Activated gamma-delta T cell (primary cell): ENCODE measurements around the gene PEX3.
"Not testable (repeated sequence)": the region's sequence is repeated elsewhere in the genome, so short reads cannot be mapped to it uniquely, and the experiment has no call there.

Experiments
- DNase-seq: peaks from one replicate; lab custom pipeline; 2025; lab: John Stamatoyannopoulos, UW

Gene PEX3

GRCh38 chr6:143447865-143448264, 2.7 kb upstream of the PEX3 start:
- not testable (repeated sequence) for DNase-seq

- no peak for DNase-seq
Measured at GRCh38 chr6:143449082-143449713, 1.4 kb upstream of the PEX3 start.

- DNase-seq: no peak
Measured at GRCh38 chr6:143449714-143450452, 722 bp upstream of the PEX3 start.

- DNase-seq: no peak
Measured at GRCh38 chr6:143451531-143451930, 926 bp downstream of the PEX3 start.

- no peak for DNase-seq
Measured at GRCh38 chr6:143457563-143458359, 7.2 kb downstream of the PEX3 start.

GRCh38 chr6:143465546-143465945, 14.9 kb downstream of the PEX3 start:
- DNase-seq: no peak

GRCh38 chr6:143468026-143468425, 17.4 kb downstream of the PEX3 start:
- DNase-seq: no peak

- DNase-seq: not testable (repeated sequence)
Measured at GRCh38 chr6:143468823-143469222, 18.2 kb downstream of the PEX3 start.

- no peak for DNase-seq
Measured at GRCh38 chr6:143471822-143472221, 21.2 kb downstream of the PEX3 start.

DNA sequence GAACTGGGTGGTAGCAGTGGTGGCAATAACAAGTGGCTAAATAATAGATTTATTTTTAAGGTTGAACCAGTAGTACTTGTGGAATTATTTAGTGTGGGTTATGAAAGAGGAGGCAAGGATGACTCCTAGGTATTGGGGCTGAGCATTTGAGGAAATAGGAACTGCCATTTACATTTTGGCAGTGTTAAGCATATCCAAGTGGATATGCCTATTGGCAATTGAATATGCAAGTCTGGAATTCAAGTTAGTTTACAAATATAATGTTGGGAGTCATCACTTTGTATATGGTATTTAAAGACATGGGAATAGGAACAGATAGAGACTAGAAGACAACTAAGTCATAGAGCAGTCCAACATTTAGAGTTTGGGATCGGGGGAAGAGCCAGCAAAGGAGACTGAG, 25.9 kb downstream of the PEX3 start:
- no peak for DNase-seq

GRCh38 chr6:143478479-143479062, 28.0 kb downstream of the PEX3 start:
- no peak for DNase-seq

- no peak for DNase-seq
Measured at GRCh38 chr6:143482593-143482992, 32.0 kb downstream of the PEX3 start.

DNA sequence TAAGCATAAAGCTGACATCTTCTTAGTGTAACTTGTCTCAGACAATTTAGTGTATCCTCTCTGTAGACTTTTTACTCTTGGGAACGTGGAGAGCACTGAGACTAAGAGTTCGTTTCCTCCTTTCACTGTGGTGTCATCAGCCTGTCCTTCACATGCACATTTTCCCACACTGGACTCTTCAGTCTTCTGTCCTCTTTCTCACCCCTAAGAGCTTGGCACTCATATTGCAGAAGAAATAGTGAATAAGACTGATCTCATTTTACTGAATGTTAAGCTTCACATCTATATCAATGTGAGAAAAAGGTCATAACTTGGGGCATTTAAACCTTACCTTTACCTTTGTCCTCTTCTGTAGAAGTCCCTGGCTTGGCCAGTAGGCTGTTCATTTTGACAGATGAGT, 35.4 kb downstream of the PEX3 start:
- no peak for DNase-seq

- DNase-seq: no peak
Measured at GRCh38 chr6:143486752-143487151, 36.1 kb downstream of the PEX3 start.

GRCh38 chr6:143490244-143490643, 39.6 kb downstream of the PEX3 start:
- DNase-seq: no peak

- DNase-seq: no peak
Measured at GRCh38 chr6:143490775-143491174, 40.2 kb downstream of the PEX3 start.

DNA sequence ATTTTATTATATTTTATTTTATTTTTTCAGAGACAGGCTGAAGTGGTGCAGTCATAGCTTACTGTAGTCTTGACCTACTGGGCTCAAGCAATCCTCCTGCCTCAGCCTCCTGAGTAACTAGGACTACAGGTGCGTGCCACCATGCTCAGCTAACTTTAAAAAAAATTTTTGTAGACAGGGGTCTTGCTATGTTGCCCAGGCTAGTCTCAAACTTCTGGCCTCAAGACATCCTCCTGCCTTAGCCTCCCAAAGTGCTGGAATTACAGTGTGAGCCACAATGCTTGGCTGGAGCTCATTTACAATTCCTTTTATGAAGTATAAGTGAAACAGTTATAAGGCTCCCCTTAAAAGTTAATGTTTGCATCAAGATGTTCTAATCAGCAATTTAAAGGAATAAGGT, 46.4 kb downstream of the PEX3 start:
- DNase-seq: no peak

DNA sequence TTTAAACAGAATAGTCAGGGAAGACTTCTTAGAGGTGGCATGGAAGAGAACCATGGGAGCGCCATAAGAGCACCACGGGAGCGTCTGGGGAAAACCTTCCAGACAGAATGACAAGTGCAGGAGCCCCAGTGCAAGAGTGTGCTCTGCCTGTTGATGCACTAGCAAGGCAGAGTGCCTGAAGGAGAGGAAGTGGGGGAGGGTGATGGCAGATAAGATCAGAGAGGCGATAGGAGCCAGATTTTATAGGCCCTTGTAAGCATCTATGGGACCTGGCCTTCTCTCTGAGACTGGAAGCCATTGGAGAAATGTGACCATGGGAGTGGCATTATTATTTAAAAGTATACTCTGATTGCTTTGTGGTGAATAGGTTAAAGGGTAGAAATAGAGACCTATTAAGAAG, 47.8 kb downstream of the PEX3 start:
- DNase-seq: no peak

- no peak for DNase-seq
Measured at GRCh38 chr6:143501851-143502250, 51.2 kb downstream of the PEX3 start.

- DNase-seq: no peak
Measured at GRCh38 chr6:143504369-143504768, 53.8 kb downstream of the PEX3 start.

DNA sequence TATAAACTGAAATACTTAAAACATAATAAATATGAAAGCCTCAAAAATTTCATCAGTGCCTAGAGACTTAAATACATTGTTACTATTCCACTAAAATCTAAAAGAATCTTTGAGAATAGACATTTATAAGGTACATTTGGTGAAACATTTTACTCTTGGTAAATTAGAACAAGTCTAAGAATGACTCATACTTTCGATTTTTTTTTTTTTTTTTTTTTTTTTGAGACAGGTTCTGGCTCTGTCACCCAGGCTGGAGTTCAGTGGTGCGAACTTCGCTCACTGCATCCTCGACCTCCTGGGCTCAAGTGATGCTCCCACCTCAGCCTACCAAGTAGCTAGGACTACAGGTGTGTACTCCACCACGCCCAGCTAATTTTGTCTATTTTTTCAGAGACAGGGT, 54.5 kb downstream of the PEX3 start:
- no peak for DNase-seq

DNA sequence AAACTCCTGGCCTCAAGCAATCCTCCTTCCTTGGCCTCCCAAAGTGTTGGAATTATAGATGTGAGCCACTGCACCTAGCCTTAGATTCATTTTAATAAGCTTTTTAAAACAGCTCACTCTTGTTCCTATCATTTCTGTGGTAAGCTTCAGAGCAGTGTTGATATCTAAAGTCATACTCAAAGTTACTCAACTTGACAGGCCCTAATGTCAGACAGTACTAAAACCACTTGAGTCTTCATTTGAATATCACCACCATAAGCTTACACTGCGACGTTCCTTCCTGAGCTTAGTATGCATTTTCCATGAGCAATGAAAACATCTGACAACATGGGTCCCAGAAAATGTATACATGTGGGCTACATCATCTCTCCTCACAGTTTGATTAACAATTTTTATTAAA, 54.9 kb downstream of the PEX3 start:
- no peak for DNase-seq

GRCh38 chr6:143506199-143506598, 55.6 kb downstream of the PEX3 start:
- DNase-seq: no peak
